ENCODE results near the gene CNTNAP5.

CNTNAP5 gene

DNA sequence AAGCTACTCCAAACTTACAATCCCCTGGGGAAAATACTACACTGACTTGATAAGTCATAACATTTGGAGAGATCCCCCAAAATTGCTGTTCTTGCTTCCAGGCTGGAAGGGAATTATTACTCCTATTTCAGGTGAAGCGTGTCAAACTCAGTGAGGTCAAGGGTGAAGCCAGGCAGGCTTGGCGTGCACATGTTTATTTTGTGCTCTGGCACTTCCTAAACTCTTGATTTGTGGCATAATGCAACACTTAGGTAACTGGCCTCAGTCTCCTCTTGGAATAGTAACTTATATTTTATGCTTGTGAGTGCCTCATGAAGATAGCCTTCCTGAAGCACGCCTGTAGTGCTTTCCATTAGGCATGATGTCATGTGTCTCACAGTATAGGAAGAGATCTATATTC is 751.2 kb downstream of the CNTNAP5 start:
- no peak for DNase-seq (ENCODE audit: low read depth in 2 of 2, low spot score in 1 of 2)

DNA sequence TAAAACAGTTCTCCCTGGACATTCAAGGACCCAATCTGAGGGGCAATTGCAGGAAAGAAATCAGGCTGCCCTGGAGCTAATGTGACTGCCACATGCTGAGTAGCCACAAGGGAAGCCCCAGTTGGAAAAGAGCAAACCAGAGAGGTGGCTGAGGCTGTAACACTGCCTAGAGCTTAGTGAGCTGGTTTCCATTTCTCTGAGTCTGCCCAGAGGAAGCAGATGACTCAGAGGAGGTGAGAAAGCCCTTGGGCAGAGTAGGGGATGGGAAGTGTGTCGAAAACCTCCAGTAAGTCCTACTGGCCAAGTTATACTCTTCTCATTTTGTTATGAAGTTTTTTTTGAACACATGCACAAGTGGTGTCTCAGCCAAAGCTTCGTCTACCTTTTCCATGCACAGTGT is 753.0 kb downstream of the CNTNAP5 start:
- no peak for DNase-seq (ENCODE audit: low read depth in 2 of 2, low spot score in 1 of 2)

DNA sequence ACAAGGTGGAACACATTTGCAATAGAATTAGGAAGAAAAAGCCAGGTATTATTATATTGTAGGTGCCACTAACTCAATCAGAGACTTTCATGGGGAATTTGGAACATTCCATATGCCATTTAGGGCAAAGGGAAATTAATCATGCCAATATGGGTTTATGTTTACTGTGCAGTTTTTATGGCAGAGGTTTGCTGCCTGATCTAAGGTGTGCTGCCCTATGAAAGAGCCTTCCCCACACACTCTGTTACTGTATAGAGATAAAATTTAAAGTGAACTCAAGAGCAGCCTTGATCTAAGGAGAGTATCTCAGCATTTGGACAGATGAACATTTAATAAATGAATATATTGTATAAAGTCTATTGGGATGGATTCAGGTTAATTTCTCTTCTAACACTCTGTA is 771.6 kb downstream of the CNTNAP5 start:
- DNase-seq (ENCODE audit: low read depth in 2 of 2, low spot score in 1 of 2): no peak

DNA sequence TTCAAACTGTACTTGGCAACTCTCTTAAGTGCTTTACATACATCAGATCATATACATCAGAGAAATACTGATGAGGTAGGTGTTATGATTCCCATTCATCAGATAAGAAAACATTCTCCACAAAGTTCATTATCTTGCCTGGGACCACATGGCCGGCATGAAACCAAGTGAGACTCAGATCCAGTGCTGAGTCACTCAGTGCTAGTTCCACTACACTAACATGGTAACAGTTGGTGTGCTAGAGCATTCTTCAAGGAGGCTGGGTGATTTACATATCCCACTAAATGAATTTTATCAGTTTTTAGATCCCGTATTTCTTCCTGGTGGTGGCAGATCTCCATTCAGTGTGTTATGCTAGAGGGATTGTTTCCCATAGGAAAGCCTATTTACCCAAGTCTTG is 772.0 kb downstream of the CNTNAP5 start:
- no peak for DNase-seq (ENCODE audit: low read depth in 2 of 2, low spot score in 1 of 2)

DNA sequence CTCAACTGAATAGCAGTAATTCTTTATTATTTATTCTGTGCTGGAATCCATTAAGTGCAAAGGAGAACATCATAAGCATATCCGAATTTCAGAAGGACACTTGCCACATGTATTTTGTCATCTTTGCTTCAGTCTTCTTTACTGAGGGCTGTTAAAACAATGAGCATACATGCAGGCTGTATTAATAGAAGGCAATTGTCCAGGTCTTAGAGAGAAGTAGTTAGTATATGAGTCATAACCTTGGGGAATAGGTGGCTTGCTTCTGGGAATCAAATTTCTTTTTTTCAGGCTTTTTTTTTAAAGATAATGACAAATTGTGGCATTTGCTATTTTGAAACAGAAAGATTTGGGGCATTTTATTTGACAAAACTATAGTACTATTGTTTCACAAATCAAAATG is 773.5 kb downstream of the CNTNAP5 start:
- DNase-seq (ENCODE audit: low read depth in 2 of 2, low spot score in 1 of 2): no peak

DNA sequence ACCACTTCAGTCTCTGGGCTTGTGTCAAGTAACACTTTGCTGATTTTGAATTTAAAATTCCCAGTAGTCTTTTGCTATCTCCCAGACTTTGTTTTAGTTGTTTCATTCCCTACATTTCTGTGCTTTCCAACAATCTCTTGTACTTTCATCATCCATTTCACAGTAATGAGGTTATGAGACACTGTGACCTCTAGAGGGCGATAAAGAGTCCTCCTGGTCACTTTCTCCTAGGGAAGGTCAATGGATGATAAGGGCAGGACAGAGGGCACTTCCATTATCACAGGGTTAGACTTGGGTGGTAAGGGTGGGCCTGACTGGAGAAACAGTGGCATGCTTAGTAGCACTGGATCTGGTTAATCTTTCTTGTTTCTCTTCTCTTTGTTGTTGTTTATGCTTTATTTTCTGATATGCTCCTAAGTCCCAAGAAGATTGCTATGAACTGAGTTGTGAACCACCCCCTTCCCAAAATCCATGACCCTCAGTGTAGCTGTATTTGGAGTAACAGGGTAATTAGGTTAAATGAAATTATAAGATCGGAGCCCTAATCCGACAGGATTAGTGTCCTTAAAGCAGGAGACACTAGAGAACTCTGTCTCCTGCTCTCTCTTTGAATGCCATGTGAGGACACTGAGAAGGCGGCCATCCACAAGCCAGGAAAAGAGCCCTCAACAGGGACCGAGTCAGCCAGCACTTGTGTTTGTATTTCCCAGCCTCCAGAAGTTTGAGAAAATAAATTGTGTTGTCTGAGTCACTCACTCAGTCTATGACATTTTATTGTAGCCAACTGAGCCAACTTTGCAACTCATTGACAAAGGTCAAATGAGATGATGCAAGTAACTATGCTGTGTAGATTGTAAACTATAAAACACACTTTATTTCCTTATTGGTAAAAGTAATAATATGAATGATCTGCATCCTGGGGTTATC is 779.2 kb downstream of the CNTNAP5 start:
- DNase-seq (ENCODE audit: low read depth in 2 of 2, low spot score in 1 of 2): no peak

DNA sequence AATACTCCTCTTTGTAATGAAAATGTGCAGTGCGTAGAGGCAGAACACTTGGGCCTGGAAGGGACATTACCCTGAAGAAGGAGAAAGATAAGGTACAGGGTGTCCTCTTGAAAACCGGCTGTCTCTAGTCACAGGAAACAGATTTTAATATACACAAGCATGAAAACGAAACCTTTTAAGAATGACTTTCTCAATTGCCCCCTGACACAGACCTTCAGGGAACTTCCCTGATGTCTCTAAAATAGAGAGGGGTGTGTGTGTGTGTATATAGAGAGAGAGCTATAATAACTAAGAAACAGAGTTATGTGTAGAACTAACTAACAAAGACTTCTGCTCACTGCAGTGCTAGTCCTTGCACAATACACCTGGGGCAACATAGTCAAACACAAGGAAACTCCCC is 780.0 kb downstream of the CNTNAP5 start:
- DNase-seq (ENCODE audit: low read depth in 2 of 2, low spot score in 1 of 2): no peak

DNA sequence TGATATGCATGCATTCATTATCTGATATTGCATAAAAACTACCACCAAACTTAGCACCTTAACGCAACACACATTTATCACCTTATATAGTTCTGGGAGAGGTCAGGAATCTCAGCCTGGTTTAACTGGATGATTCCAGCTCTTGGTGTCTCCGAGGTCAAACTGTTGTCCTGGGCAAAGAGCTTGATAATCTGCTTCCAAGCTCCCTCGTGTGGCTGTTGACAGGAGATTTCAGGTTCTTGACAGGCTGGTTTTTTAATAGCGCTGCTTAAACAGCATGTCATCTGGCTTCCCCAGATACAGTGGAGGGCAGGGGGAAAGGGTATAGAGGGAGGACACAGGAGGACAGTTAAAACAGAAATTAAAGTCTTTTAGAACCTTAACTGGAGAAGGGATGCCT is 785.0 kb downstream of the CNTNAP5 start:
- DNase-seq (ENCODE audit: low read depth in 2 of 2, low spot score in 1 of 2): no peak

DNA sequence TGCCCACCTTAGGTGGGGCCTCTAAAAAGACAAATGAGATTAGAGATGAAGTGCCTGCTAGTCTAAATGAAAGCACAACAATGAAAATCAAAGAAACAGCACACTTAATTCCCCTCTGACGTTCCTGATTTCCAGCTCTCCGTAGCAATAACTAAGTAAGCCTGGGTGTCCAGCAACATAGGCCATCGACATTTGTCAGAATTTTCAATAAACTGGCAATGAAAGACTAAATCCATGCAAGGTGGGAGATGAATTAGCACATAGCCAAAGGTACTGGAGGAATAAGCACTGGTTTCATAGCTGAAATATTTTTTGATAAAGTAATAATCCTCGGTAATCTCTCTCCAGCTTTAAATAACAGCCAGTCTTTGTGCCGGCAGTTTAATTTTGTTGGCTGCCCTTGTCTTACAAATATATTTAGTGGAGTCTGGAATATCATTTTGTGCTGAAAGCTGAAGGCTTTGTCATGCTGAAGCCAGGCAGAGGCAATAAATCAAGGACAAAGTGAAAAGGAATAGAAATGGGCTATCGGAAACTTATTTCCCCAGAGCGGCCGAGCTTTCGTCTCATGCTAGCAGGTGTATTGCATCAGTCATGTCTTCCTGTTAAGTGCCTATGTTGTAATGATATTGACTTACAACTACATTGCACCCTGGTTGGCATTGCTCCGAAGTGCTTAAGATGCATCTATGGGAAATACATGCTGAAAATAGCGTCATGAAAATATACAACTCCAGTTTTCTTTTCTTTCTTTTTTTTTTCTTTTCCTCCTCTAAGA is 790.1 kb downstream of the CNTNAP5 start:
- no peak for DNase-seq (ENCODE audit: low read depth in 2 of 2, low spot score in 1 of 2)

DNA sequence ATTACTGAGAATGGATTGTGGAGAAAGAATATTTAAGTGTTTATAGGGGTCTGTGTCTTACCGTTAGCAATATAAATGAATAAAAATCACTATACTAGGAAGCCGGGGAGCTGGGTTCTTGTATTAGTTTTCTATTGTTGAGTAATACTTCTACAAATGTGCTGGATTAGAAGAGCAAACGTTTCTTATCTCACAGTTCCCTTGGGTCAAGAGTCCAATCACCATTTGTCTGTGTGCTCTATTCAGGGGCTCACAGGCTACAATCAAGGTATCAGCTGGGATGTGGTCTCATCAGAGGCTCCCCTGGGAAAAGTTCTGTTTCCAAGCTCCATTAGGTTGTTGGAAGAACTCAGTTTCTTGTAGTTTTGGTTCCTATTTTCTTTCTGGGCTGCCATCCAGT is 790.9 kb downstream of the CNTNAP5 start:
- DNase-seq (ENCODE audit: low read depth in 2 of 2, low spot score in 1 of 2): no peak

DNA sequence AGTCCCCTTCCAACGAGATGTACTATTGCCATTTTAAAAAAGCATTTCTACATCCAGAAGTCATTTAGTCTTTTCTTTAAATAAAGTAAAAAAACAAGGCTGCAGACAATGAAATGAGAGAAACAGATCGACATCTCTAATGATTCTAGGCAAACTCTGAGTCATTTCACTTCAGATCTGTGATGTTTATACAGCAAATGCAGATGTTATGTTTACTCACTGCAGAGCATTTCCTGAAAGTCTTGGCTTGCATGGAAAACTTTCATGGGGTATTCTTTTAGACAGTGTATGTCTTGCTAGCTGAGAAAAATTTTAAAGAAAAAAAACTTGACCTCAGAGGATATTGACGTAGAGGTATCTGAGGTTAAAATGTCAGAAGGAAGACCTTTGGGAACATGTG is 797.4 kb downstream of the CNTNAP5 start:
- no peak for DNase-seq (ENCODE audit: low read depth in 2 of 2, low spot score in 1 of 2)

DNA sequence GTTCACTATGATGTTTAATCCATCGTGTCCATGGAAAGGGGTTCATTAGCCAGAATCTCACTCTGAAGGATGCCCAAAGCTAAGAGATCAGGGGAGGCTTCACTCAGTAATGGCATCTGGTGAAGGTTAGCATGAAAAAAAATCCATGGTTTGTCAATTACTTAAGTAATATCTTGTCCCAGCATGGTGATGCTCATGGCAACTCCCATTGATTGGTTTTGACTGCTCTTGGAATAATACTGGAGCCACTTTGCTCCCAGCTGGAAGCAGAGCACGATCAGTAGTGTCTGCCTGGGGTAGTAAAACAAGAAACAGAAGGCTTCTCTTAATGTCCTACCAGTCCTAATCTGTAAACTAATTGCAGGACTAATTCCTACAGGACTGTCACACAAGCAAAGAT is 799.4 kb downstream of the CNTNAP5 start:
- no peak for DNase-seq (ENCODE audit: low read depth in 2 of 2, low spot score in 1 of 2)

DNA sequence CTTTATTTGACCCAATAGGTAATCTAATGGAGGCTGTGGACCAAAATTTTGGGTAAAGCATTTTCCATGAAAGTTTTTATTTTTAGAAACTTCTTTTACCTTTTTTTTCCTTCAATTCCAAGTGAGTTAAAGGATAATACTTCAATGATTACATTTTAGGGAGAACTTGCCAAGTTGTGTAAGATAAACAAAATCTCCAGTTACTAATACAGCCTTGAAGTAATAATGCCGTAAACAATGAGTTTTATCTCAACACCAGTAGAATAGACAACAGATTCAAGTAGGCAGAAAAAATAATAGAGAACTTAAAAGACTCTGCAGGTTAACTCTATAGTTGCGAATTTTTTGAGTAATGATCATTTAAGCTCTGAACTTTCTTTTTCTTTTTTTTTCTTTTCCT is 807.4 kb downstream of the CNTNAP5 start:
- DNase-seq (ENCODE audit: low read depth in 2 of 2, low spot score in 1 of 2): no peak

DNA sequence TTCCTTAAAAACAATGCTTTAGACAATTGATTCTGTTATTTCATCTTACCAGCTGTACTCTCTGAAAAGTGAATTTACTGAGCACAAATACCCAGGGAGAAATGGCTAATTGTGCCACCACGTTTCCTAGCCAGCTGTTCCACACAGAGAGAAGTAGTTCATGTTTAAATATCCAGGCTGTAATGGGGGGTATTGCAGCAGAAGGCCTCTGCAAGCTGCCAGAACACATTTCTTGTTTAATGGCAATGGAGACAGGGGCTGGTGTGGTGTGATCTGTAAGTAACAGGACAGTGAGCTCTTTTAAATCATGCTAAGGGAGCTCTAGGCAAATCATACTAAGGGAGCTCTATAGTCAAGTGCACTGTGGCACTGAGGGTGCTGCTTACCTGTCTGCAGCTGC is 809.2 kb downstream of the CNTNAP5 start:
- DNase-seq (ENCODE audit: low read depth in 2 of 2, low spot score in 1 of 2): no peak

DNA sequence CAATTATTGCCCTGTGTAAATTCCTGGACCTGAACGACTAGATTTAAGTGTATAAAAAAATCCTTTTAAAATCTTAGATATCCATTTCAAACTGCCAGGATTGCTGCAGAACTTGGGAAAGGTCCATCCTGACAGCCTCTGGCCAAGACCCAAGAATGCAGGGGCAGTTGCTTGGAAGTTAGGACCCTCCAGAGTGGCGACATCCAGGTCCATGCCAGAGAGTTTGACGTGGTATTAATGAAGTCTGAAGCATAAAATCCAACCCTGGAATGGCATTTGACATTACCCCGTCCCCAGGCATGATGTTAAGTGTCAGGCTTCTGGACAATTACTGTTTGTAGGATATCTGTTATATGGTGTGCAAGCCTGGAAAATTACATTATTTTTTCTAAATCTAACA is 810.2 kb downstream of the CNTNAP5 start:
- DNase-seq (ENCODE audit: low read depth in 2 of 2, low spot score in 1 of 2): no peak

DNA sequence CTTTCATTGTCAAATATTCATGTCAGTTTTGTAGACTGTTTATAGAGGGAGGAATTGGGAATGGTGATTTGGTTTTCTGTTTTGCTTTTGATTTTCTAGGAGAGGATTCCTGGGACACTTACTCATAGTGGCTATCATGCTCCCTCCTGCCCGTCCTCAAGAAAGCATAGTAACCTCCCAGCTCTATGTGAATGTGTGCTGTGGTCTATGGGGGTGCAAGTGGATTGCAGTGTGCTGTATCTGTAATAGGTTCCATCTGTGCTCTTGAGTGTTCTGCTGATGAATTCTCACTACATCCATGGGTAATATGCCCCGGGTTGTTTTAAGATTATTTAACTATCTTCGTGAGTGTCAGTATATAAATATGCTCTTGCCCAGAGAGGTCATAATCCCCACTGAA is 811.3 kb downstream of the CNTNAP5 start:
- DNase-seq (ENCODE audit: low read depth in 2 of 2, low spot score in 1 of 2): no peak

DNA sequence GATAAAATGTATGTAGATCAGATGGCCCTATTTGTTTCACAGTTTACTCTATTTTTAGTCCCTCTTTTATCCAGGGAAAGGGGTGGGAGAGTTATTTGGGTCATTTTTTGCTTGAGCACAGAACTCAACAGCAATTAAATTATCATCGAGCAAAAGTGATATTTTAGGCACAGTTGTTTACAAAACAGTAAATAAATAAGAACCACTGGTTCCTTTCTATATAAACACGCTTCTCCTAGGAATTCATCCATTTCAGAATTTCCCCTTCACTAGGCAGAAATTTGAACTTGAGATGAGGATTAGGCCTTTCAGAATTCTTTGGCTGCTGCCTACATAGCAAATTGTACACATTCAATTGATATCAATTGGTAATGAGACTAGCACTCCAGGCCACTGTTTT is 812.4 kb downstream of the CNTNAP5 start:
- no peak for DNase-seq (ENCODE audit: low read depth in 2 of 2, low spot score in 1 of 2)

DNA sequence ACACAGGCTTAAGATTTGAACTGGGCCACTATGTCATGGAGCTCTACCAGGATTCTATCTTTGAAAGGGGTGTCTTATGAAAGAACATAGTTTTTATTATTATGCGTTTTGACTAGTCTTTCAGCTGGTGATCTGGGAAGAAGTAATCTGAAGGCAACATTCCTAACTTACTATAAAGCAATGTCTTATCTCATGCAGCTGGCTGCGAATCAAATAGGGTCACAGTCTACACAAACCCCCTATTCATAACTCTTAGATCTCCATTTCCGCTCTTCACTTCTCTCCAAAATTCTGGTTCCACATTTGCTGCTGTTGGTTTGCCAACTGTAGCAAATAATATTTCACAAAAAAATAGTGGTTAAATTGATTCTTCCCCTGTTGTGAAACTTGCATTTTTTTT is 813.3 kb downstream of the CNTNAP5 start:
- no peak for DNase-seq (ENCODE audit: low read depth in 2 of 2, low spot score in 1 of 2)

DNA sequence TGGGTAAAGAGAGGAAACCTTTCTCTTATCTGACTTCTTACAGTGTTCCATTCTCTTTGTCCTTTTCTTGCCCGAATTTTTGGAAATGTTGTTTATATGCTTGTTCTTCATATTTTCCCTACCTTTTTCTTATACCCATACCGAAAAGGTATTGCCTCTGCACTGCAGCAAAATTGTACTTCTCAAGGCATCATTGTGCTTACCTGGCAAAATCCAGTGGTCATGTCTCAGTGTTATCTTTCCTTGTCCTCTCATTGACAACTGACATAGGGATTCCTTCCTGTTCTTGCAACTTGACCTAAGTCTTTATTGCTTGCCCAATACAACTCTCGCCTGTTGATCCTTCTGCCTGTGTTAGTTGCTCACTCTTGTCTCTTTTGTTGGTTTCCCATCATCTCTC is 842.2 kb downstream of the CNTNAP5 start:
- no peak for DNase-seq (ENCODE audit: low read depth in 2 of 2, low spot score in 1 of 2)

DNA sequence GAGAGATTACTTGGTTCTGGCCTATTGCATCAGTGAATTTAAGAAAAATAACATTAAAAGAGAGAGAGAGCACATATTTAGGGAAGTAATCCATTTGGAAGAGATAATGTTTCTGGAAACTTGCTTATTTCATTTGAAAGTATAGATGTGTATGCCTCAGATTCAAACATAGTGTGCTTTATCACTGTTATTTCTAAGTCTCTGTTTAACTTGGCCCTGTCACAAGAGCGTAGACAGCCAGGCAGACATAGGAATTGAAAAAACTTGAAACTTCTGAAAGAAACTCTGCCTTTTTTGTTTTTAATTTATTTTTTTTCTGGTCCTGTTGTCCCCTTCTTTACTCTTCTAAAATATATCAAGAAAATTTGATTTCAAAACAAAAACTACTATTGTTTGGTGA is 849.1 kb downstream of the CNTNAP5 start:
- DNase-seq (ENCODE audit: low read depth in 2 of 2, low spot score in 1 of 2): no peak

DNA sequence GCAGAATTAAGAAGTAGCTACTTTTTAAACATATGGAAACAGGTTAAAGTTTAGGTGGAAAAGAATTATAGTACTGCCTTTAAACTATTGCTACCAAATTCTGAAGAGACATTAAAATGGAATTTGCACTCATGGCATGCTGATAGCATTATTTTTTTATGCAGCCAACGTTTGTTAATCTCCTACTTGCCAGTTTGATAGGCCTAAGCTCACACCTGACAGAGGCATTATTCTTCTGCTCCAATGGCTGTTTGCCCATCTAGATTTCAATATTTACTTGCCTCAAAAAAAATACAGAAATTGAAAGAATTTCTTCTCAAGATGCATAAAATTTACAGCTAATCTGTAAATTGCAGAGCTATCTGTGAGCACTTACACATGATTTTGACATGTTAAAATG is 849.6 kb downstream of the CNTNAP5 start:
- DNase-seq (ENCODE audit: low read depth in 2 of 2, low spot score in 1 of 2): no peak

DNA sequence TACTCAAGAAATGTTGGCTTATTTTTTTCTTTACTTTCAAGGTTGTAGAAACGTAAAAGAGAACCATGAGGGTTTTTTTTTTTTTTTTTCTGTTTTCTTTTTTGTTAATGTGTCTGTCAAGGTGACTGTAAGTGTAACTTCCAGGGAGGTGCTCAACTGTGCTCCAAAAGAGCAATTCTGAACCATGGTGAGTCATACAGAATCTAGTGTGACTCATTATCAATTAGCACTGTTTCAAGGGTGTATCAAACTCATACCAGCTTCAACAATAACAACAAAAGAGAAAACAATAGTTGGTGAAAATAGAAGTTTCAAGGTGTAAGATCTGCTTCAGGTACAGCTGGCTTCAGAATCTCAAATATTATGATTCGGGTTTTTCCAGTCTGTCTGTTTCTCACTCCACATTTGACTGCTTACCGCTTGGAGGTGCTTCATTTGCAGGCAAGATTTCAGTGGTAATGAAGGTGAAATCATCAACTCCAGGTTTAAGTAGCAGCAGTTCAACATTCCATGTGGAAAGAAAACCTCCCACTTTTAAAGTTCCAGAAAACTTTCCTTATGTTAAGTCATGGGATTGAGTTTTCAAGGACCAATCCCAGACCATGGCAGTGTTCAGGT is 850.6 kb downstream of the CNTNAP5 start:
- no peak for DNase-seq (ENCODE audit: low read depth in 2 of 2, low spot score in 1 of 2)
